NOMO-1 treated with DMSO at 0.1 percent for 48 hours (cell line): ENCODE results near the gene PVALEF.

Experiments used
- DNase-seq: peaks from one replicate; lab custom pipeline; 2025; ENCODE audit not compliant: unreplicated experiment; lab: John Stamatoyannopoulos, UW

PVALEF gene

DNA sequence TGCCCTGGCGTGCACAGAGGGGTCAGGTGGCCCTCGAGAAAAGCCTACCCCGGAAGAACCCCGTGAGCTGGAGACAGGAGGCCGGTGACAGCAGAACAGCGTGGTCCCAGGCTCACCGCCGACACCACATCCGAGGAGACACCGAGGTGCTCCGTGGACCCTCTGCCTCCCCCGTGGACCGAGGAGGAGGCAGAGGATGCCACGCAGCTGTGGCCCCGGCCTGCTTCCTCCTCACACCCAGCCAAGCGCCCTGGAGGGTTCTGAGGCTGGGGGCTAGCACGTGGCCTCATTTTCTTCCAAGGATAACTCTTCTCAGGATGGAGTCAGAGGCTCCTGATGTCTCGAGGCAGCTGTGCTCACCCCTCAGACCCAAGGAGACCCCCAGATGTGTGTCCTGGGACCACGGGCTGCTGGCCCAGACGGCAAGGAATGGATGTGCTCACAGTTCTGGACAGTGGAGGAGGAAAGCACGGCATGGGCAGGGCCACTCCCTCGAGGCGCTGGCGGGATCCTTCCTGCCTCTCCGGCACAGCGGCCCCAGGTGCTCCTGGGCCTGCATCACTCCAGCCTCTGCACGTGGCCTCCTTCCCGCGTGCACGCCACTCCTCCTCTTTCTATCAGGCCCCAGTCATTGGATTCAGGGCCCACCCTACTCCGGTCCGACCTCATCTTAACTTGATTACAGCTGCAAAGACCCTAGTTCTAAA, 4.4 kb upstream of the PVALEF start:
- DNase-seq, result no peak

DNA sequence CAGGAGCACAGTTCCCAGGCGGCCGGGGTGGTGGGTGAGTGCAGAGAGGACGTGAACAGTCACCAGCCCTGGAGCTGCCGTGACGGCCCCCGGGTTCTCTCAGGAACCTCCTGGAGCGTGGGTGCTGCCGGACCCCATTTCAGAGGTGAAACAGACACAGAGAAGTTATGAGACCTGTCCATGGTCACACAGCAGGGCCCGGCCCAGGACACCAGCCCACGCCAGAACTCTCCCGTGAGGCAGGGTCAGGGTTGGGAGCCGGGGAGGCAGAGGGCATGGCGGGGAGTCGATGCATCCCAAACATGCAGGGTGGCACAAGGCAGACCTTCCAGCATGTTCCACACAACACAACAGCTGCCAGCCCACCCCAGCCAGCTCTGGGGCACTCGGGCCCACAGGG, 3.8 kb upstream of the PVALEF start:
- no peak for DNase-seq

DNA sequence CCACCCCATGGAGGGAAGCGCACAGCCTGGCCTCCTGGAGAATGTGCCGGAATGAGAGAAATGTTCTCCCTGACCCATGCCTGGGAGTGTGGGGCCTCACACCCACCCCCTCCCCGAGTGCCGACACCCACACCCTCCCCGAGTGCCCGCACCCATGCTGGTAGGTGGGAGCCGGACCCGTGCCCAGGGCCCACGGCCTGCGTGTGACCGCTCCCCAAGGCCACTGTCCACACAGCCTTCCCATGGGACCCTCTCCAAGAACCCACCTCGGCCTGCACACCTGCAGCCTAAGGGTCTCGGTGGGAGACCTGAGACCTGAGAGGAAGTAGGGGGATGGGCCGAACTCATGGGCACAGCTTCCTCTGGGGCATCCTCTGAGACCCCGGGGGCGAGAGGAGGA, 3.3 kb upstream of the PVALEF start:
- DNase-seq, result no peak

DNA sequence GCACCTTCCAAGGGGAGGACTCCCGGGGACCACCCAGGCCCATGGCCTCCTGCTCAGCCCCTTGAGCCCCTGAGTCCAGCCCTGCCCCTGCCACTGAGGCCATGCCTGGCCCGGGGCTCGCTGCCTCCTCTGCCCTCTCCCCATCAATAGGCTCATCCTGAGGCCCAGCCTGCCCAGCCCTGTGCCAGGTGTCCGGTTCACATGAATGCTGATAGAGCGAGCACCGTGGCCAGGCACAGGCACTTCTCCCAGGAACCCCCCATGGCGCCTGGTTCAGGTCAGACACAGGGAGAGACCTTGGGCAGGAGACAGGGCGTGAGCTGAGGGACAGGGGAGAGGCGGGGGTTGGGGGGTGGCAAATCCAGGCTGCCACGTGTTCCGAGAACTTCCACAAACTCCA, 2.8 kb upstream of the PVALEF start:
- no peak for DNase-seq

DNA sequence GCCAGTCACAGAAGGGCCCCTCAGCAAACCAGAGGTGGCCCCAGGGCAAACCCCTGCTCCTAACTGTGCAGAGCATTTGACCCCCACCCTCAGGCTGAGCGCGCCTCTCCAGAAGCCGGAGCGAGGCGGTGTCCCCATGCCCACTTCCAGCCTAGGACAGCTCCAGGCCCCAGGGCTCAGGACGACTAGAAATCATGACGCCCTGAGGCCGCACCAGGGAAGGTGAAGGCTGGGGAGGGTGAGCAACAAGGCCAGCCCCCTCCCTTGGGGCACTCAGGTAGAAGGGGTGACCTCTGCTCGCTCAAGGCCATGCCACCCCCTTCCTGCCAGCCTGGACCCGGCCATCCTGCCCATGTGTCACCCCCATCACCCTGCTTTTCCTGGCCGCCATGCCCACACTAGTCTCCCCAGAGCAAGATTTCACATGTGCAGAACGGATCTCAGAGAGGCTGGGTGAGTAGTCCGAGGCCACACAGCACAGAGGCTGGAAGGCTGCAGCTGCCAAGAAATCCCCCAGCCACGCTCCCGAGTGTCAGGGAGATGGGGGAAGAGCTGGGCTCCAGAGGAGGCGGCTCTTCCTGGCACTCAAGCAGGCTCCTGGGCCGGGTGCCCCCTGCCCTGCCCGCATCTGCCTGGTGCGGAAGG, 2.1 kb upstream of the PVALEF start:
- no peak for DNase-seq

DNA sequence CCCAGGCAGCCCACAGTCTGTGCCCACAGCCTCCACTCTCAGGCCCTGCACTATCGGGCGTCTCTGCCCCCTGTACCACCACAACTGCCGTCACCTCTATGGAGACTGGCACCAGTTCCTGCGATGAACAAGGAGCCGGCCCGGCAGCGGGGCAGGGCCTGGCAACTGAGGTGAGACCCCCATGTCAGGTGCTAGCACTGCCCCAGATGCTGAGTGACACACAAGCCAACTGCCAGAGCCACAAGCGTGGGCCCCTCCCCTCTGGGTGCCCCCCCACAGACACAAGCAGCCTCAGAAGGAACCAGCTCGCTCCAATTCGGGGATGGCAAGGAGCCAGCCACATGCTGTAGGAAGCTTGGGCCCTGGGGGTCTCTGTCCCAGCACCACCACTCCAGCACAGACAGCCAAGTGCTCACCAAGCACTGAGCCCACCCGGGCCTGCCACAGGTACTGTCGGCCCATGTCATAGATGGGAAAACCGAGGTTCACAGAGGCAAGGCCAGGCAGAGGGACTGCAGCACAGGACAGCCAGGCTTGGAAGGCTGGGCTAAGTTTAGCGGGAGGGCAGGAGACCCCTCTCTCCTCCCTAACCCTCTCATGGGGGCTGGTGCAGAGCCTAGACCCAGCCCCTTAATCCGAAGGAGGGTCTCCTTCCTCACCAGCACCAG, 1.5 kb upstream of the PVALEF start:
- DNase-seq, result no peak

DNA sequence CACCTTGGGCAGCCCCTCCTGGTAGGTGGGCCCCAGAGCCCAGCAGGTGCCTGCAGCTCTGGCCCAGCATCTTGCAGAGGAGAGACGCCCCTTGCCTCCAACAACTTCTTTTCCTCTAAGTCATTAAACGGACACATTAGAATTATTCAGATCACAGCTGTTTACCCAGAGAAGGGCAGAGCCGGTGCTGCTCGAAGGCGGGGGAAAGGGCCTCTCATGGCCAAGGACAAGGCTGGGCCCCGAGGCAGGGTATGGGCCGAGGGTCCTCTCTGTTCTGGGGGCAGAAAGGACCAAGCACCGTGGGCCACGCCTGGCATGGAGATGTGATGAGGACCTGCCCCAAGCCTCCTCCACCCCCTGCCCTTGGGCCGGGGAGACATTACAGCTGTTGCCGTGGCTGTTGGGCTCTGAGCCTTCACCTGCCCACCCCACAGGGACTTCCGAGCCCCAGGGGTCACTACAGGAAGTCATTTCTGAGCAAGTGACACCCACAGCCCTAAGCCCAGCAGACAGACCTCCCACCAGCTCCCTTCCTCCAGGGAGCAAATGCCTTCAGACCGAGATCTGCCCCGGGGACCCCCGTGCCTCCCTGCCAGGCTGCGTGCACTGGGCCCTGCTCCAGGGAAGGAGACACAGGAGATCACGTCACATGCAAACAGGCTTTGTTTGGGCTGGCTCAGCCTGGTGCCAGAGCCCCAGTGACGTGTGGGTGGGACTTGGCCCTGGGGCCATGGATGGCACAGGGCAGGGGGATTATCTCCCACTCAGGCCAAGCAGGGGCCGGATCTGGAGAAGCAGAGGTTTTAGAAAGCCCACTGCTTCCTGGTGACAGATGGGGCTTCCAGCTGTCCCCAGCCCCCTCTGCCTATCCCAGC, 699 bp upstream of the PVALEF start:
- DNase-seq, result no peak

DNA sequence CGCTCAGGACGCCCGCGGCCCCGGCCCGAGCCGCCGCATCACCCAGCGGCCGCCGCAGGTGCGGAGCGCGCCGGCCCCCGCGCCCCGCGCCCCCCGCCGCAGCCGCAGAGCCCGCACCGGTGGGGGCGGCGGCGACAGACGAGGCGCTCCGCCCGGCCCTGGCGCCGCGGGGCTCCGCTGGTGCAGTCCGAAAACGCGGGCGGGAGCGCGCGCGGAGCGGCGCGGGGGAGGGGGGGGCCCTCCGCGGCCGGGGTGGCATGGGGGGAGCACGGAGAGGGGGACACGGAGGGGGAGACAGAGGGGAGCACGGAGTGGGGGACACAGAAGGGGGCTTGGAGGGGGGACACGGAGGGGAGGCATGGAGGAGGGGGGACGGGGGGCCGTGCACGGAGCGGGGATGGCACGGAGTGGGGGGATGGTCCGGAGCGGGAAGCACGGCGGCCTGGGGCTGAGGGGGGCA, 756 bp downstream of the PVALEF start, which contains the start of gene AATK:
Gene AATK, minus strand, starts transcription at position 189 of the 460 bp plus-strand sequence. CDS start 229 bp downstream, outside the sequence.
- DNase-seq, result no peak

DNA sequence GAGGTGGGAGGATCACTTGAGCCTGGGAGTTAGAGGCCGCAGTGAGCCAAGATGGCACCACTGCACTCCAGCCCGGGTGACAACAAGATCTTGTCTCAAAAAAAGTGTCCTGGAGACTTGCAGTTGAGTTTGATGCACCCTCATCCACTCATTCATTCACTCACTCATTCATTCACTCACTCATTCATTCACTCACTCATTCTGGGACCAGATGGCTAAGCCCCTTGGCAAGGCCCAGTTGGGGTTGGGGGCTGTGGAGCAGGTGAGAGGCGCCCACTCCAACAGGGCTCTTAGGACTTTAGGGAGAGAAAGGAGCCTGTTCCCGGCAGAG, 1.9 kb downstream of the PVALEF start:
- no peak for DNase-seq

DNA sequence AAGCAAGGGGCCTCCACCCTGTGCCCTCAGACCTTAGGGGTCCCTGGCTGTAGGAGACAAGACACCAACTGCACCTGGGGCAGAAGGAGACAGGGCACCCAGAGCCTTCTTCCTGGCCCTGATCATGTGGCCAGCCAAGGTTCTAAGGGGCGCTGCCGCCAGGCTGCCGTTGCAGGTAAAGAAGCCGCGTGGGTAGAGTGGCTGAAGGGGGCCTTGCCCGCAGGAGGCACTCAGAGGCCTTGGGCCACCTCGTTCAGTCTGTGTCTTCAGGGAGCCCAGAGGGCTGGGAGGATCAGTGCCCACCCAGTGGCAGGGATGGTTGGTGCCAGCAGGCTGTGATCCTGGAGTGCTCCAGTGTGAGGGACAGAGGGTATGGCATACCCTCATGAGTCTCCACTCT, 2.3 kb downstream of the PVALEF start:
- DNase-seq, result no peak

DNA sequence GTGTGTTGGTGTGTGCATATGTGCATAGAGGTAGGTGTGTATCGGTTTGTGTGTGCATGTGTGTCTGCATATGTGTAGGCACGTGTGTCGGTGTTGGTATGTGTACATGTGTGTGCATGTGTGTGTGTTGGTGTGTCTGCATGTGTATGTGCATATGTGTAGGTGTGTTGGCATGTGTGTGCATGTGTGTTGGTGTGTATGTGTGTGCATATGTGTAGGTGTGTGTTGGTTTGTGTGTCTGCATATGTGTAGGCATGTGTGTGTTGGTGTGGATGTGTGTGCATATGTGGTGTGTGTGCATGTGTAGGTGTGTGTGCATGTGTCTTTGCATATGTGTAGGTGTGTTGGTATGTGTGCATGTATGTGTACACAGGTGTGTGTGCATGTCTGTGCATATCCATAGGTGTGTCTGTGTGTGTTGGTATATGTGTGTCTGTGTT, 4.6 kb downstream of the PVALEF start:
- no peak for DNase-seq

DNA sequence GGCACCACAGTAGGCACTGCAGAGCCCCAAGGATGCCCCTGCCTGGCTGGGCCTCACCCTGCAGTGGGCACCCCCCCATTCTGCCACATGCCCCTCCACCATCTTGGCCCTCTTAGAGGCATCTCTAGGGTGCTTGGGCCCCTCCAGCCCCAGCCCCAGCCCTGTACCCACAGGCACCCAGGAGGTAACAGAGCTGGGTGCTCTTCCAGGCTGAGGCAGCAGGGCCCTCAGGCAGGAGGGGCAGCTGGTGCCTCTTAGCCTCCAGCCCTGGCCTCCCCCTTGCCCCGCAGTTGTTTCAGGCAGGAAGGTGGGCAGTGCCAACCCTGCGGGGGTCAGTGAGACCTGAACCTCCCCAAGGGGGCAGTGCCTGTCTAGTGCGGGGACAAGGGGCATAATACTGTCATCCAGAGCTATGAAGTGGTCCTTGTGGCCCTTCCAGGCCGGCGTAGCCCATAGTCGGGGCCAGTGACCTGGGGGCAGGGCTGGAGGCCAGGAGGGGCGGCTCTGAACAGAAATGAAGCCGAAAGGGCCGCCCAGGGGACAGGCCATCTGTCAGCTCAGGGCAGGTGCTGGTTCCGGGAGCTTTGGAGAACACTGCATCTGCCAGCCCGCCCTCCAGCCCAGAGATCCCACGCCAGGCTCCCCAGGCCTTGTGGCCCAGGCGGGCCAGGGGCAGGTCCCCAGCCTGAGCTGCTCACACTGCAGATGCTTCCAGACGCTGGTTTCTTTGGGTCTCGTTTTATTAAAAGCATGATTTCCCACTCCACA, 5.6 kb downstream of the PVALEF start:
- no peak for DNase-seq

DNA sequence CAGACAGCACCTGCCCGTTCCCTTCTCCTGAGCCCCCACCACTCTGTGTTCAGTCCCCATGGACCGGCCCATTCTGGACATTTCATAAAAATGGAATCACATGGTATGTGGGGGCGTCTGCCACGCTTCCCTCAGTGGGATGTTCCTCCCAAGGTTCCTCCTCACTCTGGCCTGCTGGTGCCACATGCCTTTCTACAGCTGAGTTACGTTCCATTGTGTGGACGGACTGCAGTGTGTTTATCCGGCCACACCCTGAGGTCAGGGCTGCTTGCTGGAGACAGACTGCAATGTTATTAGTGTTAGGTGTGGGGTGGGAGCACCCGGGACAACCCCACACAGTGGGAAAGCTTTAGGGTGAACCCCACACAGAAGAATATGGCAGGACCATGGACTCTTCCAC, 6.6 kb downstream of the PVALEF start:
- DNase-seq, result no peak

DNA sequence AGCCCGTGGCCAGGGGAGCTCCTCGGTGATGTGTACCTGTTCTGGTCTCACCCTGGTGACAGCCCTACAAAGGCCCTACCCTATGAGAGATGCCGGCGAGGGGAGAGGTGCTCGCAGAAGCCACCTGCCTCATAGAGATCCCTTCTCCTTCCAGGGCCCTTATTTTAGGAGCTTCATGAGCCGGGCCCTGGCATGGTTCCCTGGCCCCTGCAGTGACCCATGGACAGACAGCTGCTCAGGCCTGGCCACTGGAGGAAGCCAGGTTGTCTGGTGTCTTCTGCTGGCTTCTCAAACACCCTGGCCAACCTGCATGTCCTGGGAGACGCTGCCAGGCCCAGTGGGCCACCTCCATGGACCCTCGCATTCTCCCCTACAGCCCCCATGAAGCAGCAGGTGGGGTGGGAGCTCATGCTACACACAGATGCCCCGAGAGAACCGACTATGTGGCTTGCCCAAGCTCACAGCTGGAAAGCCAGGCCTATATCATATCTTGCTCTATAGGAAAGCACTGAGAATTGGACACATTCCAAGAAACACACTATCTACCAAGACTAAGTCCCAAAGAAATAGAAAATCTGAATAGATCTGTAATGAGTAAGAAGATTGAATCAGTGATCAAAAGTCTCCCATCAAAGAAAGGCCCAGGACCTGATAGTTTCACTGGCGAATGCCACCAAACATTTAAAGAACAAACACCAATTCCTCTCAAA, 7.9 kb downstream of the PVALEF start:
- no peak for DNase-seq

DNA sequence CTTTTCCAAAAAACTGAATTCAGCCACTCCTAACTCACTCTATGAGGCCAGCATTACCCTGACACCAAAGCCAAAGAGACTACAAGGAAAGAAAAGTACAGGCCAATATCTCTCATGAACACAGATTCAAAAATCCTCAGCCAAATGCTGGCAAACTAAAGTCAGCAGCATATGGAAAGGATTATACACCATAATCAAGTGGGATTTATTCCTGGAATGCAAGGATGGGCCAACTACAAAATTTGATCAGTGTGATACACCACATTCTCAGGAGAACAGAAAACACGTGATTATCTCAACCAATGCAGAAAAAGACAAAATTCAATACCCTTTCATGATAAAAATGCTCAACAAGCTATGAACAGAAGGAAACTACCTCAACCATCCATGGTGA, 8.5 kb downstream of the PVALEF start:
- DNase-seq, result no peak

DNA sequence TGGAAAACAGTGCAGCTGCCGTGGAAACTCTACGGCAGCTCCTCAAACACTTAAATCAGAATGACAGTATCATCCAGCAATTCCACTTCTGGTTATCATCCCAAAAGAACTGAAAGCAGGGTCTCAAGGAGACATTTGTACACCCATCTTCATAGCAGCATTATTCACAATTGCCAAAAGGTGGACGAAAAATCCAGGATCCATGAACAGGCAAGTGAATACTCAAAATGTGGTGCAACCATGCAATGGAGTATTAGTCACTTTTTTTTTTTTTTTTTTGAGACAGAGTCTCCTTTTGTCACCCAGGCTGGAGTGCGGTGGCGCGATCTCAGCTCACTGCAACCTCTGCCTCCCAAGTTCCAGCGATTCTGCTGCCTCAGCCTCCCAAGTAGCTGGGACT, 11.4 kb downstream of the PVALEF start:
- no peak for DNase-seq

DNA sequence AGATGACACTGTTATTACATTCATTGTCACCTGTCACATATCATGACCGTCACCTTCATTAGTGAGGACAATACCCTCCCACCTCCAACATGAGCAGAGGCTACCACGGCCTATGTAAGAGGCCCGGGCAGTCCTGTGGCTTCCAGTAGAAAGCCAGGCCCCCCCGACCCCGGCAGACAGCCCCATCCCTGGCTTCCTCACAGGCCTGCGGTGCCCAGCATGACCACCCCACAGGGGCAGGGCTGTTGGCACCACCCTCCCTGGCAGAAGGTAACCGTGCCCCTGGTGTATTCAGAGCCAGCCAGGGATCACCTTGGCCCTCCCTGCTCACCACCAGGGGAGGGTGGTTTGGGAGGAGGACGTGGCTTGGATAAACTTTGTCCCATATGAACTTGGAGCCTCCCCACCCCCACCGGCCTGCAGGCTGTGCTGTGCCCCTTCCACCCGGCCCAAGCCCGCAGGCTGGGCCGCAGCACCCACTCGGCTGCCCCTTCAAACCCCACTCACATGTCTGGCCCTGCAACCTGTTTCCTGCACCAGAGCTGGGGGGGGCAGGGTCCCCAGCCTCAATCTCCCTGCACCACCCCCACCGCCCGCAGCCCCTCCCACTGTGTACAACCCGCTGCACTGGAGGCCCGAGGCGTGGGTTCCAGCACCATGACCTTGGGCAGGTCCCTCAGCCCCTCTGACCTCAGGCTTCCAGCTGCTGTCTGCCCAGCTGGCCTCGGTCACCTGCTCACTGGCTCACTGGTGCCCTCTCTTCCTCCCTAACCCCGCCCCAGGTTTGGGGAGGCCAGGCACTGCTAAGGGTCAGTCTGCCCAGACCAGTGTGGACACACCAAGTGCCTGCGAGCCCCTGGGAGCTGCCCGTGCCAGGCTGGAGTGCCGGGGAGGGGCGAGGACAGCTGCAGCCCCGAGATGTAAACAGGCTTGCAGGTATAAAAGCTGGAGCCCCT, 13.1 kb downstream of the PVALEF start:
- no peak for DNase-seq

DNA sequence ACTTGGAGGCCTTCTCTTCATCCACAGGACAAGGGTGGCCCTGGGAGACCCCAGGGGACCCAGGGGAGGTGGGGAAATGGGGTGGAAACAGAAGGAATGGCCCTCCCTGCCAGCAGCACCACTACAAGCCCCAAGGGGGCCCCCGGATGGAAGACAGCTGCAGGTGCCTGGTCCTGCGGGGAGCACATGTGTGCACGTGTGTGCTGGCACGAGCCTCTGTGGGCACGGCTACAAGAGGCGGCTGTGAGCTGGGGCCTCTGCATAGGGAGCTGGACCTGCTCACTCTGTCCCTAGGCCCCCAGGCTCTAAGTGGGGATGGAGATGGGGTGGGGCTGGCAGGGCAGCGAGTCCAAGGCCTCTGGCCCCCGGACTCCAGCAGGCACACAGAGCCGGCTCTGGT, 13.9 kb downstream of the PVALEF start:
- DNase-seq, result no peak

DNA sequence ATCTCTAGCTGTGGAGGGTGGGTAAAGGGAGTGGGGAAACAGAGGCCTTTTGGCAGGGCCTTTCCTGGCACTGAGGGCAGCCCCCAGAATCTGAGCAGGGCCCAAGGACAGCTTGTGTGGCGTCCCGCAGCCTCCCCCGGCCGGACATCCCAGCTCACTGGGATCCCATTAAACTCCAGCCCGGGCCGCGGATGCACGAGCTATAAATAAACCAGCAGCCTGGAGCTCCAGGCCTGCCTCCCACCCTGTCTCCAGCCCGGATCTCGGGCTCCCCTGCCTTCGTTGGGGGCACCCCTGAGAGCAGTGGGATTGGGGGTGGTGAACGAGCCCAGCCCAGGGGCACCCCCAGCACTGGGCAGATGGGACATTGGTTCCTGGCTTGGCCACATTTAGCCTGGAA, 14.6 kb downstream of the PVALEF start:
- no peak for DNase-seq
